Measurements from ENCODE around the gene EFHC1. TPM values are rescaled to one million over a fixed set of nuclear protein-coding genes. Genes with fewer than 3 reads are reported as not detected.
"Not testable (repeated sequence)": the region's sequence is repeated elsewhere in the genome, so short reads cannot be mapped to it uniquely, and the experiment has no call there.

EFHC1 gene, protein sequence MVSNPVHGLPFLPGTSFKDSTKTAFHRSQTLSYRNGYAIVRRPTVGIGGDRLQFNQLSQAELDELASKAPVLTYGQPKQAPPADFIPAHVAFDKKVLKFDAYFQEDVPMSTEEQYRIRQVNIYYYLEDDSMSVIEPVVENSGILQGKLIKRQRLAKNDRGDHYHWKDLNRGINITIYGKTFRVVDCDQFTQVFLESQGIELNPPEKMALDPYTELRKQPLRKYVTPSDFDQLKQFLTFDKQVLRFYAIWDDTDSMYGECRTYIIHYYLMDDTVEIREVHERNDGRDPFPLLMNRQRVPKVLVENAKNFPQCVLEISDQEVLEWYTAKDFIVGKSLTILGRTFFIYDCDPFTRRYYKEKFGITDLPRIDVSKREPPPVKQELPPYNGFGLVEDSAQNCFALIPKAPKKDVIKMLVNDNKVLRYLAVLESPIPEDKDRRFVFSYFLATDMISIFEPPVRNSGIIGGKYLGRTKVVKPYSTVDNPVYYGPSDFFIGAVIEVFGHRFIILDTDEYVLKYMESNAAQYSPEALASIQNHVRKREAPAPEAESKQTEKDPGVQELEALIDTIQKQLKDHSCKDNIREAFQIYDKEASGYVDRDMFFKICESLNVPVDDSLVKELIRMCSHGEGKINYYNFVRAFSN
- polyA plus RNA-seq (2012; ENCODE audit: insufficient read depth, insufficient read length), result 16.0 TPM

DNA sequence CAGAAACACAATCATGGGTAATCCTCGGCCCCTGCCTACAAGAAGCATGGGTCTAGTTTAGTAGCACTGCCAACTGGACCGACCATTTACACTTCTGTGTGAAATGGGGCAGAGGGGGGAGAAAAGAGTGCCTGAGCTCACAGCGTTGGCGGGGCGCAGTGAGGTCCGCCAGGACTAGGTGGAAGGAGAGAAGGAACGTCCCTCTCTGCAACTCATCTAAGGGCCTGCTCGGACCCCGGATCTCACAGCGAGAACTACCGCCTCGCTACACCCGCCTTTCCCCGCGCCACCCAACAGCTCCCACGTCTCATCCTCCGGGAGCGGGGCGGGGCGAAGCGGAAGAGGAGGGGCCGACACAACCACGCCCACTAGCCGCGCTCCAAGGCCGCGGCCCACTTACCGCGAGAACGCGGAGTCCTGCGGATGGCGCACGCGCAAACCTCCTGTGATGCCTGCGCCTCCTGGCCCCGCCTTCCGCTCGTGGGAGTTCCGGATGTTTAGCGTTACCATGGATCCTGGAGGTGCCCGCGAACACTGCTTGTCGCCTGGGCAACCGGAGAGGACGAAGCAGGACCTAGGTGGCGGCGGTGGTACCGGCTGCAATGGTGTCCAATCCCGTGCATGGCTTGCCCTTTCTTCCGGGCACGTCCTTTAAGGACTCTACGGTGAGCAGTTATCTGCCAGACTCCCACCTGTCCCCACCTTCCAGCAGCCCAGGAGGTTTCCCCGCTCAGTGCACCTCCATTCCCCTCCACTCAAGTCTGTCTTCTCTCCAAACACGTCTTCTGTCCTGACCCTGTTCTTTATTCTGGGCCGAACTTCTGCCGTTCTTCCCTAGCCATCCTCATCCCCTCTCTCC is at the start of gene EFHC1:
Gene EFHC1 (plus strand): TSS at position 534 of the 859 bp plus-strand sequence. CDS start 69 bp downstream, at position 603.
- DNase-seq (ENCODE audit: low read depth, low spot score), result peak; percentile 94
- peak within 1 kb of the TSS; percentile 92 for H3K4me3 ChIP-seq (ENCODE audit: low read length)

DNA sequence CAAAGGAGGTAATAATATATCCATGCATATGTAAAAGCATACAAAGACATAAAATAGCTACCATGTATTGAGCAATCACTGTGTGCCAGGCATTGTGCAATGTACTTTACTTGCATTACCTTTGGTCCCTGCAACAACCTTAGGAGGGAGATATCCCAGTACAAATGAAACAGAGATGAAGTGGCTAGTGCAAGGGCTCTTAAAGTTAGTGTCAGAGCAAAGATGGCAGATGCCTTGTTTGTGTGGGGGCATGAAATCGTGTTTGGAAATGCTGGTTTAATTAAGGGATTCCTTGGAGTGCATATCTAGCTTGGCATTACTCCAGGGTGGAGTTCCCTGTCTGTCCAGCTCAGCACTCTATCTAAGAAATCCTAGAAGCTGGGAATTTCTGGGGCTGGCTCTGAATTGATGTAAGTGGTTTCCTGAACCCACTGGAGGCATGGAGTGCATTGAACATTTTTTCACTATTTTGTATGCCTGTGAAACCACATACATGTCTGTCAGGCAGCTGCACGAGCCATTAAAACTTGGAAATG is 48.4 kb upstream of the EFHC1 start:
- H3K4me3 ChIP-seq (ENCODE audit: low read length), result no peak overlapping the region
- no peak for DNase-seq (ENCODE audit: low read depth, low spot score)

DNA sequence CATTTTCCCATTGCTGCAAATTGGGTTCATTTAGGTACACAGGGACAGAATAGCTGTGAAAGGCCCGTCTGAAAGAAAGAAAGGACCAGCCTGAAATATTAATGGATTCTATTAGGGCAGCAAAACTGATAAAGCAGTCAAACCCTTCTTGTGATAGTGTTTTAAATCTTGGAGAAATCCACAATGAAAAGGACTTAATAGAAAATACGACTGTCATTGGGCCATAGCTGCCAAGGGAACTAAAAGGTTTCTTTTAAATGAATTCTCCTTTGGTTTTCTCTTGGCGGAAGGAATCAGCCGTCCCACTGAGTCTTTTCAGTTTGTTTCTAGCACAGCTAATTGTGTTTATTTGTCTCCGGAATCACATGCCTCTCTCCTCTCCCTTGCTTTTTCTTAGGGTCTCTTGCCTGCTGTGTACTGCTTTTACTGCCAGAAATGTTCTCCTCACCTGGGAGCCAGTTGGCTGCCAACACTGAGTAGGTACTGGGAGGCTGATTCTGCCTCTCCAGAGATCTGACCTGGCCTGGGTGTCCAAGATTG is 46.9 kb upstream of the EFHC1 start:
- no peak for DNase-seq (ENCODE audit: low read depth, low spot score)

DNA sequence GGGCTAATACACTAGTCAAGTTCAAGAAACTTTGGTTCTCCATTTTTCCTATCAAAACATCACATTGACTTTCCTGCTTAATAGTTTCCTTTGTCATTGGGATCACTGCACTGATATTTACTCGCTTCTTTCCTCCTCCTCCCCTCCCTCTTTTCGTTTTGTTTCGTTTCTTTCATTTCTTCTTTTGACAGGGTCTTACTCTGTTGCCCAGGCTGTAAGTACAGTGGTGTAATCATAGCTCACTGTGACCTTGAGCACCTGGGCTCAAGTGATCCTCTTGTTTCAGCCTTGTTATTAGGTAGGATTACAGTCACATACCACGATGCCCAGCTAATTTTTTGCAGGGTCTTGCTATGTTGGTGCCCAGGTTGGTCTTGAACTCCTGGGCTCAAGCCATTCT is 45.9 kb upstream of the EFHC1 start:
- no peak for DNase-seq (ENCODE audit: low read depth, low spot score)
- no peak overlapping the region for H3K4me3 ChIP-seq (ENCODE audit: low read length)

More for the DNA sequence above, 46.9 kb upstream of the EFHC1 start:
- H3K4me3 ChIP-seq (ENCODE audit: low read length), result no peak overlapping the region

DNA sequence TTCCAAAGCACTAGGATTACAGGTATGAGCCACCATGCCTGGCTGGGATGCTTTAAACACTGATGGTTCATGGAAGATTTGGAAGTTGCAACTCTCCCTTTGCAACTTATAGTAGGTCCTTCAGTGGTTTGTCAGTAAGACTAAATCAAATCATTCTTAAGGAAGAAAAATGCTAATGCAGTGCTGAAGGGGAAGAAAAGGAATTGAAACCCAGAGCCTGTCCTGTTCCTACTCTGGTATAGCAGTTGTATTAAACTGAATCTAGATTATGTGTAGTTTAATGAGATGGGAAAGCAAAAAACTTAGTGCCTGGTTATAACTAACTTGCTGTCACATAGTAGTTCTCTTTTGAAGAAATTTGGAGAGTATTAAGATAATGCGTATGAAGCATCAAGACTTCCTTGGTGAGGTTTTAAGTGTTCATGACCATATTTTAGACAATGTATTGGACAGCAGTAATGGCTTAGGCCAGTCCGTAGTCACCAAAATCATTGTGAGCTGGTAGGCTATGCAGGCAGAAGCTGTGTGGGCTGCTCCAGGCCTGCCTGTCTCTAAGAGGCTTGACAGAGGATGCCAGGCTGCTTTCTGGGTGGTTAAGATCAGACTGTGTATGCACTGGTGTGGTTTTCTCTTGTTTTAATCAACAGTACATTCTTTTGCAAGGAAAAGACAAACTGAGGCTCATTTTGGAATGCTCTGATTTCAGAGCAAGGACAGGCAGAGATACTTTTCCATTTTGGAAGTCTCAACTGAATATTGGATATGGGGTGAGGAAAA is 44.2 kb upstream of the EFHC1 start:
- H3K4me3 ChIP-seq (ENCODE audit: low read length), result no peak overlapping the region
- DNase-seq (ENCODE audit: low read depth, low spot score), result no peak

DNA sequence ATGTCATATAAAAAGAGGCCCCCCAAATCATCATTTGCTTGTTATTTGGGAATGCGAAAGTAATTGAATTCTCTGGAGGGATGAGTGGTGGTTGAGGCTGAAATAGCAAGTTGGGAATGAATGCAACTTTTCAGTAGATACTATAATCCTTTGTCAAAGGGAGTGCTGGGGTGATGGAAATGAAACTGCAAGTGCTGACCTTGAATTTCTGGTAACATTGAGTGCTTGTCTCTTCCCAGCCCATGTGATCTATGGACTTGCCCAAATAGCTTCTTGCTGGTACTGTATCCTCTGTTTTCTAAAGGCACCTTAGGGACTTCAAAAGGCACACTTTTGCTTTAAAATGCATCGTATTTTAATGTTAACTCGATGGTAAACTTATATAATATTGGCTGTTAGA is 43.4 kb upstream of the EFHC1 start:
- DNase-seq (ENCODE audit: low read depth, low spot score), result no peak
- no peak overlapping the region for H3K4me3 ChIP-seq (ENCODE audit: low read length)

DNA sequence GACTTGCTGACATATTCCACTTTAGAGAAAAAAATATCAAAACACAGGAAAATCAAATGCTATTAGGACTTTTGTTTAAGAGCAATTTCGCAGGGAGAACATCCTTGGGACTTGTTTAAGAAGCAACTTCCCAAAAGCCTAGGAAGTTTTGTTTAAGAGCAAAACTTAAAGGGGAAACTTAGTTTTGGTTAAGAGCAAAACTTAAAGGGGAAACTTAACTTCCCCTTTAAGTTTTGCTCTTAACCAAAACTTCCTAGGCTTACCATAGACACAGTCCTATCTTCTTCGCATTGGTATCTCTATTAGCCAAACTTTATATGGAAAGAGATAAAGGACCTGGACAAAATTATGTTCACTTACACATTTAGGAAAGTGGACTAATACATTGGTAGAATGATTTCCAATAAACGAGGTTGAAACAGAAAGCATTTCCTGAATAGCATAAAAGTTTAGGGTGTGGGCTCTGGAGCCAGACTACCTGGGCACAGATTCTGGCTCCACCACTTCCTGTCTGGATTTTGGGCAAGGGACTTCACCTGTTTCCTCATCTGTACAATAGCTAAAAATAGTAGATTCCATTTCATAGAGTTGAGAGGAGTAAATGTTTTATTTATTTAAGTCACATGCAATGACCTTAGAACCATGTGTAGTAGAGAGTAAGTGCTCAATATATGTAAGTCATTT is 42.5 kb upstream of the EFHC1 start:
- no peak overlapping the region for H3K4me3 ChIP-seq (ENCODE audit: low read length)
- no peak for DNase-seq (ENCODE audit: low read depth, low spot score)

DNA sequence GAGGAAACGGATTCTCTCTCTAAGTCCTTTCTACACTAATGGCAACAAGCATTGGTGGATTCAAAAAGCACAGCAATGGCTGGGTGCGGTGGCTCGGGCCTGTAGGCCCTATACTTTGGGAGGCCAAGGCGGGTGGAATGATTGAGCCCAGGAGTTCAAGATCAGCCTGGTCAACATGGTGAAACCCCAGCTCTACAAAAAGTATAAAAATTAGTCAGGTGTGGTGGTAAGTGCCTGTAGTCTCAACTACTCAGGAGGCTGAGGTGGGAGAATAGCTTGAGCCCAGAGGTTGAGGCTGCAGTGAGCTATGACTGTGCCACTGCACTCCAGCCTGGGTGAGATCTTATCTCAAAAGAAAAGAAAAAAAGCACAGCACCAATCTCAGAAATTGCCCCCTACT is 38.9 kb upstream of the EFHC1 start:
- no peak overlapping the region for H3K4me3 ChIP-seq (ENCODE audit: low read length)
- no peak for DNase-seq (ENCODE audit: low read depth, low spot score)

DNA sequence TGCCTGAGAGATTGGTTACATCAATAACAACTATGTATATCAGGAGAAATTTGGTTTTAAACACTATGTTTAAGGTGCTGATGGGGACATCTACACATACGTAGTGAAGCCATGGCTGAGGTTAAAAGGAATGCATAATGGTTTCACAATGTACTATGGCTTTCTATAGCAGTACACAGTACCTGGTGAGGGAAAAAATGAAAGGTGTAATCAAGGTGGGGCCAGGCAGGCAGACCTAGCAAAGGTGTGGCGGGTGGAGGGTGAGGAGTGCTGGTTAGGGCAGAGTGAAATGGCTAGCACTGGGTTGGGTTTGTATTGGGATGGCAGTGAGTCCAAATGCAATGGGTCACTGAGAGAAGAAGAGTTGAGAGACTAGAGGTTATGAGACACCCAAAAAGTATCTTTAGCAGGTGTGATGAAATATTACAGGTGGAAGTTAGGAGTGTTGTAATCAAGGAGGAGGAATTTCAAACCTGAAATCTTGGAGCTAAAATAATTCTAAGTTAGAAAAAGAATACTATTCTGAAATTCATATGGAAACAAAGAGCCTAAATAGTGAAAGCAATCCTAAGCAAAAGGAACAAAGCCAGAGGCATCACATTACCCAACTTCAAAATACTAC is 35.9 kb upstream of the EFHC1 start:
- H3K4me3 ChIP-seq (ENCODE audit: low read length), result no peak overlapping the region
- no peak for DNase-seq (ENCODE audit: low read depth, low spot score)

DNA sequence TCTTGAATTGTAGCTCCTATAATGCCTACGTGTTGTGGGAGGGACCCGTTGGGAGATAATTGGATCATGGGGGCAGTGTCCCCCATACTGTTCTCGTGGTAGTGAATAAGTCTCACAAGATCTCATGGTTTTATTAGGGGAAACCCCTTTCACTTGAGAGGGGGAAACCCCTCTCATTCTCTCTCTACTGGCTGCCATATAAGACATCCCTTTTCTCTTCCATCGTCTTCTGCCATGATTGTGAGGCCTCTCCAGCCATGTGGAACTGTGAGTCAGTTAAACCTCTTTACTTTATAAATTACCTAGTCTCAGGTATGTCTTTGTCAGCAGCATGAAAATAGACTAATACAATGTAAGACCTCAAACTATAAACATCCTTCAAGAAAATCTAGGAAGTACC is 35.1 kb upstream of the EFHC1 start:
- no peak overlapping the region for H3K4me3 ChIP-seq (ENCODE audit: low read length)
- no peak for DNase-seq (ENCODE audit: low read depth, low spot score)

DNA sequence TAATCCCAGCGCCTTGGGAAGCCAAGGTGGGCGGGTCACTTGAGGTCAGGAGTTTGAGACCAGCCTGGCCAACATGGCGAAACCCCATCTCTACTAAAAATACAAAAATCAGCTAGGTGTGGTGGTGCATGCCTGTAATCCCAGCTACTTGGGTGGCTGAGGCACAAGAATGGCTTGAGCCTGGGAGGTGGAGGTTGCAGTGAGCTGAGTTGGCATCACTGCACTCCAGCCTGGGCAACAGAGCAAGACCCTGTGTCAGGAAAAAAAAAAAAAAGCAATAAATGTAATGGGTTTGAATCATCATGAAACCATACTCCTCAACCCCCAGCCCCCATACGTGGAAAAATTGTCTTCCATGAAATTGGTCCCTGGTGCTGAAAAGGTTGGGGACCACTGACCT is 32.0 kb upstream of the EFHC1 start:
- not testable (repeated sequence) for DNase-seq (ENCODE audit: low read depth, low spot score); H3K4me3 ChIP-seq (ENCODE audit: low read length)

DNA sequence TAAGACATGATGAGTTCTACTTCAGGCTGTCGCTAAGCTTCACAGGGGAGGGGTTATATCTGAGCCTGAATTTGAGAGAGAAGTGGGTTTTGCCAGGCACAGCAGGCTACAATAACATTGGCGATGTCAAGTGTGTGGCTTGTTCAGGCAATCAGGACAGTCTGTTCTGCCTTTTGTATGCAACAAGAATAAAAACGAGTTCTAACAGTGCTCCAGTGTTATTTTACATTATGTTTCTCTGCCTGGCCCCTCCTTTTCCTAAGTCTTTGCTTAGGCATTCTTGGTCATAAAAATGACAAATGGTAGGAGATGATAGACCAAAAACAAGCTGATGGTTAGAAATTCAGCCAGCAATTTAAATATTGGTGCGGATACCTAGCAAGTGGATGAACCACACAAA is 31.4 kb upstream of the EFHC1 start:
- no peak overlapping the region for H3K4me3 ChIP-seq (ENCODE audit: low read length)
- DNase-seq (ENCODE audit: low read depth, low spot score), result no peak

DNA sequence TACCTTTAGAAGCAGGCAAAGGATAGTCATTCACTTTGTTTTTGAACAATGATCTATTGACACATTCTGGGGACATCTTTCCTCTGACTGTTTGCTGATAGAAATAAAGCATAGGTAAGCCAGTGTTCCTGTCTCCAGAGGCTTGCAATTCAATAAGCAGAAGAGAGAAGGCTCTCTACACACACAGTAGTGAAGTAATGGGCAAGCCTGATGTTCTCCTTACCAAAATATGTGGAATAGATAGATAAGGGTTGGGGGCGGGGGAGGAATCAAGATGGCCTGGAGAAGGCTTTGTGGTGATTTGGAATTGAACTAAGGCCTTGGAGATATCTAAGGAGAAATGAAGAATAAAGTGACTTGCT is 30.9 kb upstream of the EFHC1 start:
- no peak for DNase-seq (ENCODE audit: low read depth, low spot score)
- H3K4me3 ChIP-seq (ENCODE audit: low read length), result peak overlapping the region; percentile 47

DNA sequence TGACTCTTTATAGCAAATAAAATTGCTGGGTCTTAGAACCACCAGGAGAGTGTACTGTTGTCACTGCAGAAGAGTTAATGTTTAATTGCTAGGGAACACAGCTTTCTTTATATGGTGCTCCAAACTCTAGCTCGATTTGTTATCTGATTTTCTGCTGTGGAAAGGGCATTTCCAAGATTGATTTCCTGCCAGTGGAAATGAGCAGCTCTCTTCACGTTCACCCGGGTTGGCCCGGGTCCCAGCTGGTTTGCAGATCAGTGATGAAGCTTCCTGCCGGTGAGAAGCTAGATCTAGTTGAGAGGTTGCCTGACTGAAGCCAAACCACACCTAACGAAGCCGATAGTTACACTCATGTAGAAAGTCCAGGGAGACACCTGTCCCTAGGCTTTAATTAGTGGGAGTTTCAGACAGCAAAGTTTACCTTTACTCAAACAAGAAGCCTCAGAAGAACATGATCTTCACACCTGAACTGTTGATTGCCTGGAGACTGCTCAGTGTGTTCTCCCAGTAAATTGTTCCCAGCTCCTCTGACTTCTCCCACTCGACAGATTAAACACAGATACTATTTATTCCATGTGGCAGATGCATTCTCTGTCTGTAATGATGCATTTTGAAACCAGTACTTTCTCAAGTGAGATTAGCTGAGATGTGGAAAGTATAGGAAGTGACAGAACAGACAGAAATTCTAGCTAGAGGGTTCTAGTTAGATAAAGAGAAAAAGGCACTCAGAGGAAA is 30.3 kb upstream of the EFHC1 start:
- DNase-seq (ENCODE audit: low read depth, low spot score), result peak; percentile 84

DNA sequence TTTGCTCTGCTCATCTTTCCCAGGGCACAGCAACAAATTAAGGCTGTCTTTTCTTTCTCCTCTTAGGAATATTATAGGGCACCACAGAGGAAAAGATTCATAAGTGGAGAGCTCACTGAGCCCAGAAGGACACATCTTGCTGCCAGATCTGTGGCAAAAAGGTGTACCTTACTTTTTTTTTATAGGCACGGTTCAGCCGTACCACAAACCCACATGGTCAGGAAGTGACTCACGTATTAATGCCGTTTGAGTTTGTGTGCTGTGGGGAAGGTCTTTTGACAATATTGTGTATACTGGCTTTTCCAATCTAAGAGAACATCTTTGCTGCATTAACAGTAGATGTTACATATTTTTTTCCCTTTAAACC is 29.8 kb upstream of the EFHC1 start:
- H3K4me3 ChIP-seq (ENCODE audit: low read length), result peak overlapping the region; percentile 47
- DNase-seq (ENCODE audit: low read depth, low spot score), result peak; percentile 92

More for the DNA sequence above, 30.3 kb upstream of the EFHC1 start:
- peak overlapping the region; percentile 47 for H3K4me3 ChIP-seq (ENCODE audit: low read length)

DNA sequence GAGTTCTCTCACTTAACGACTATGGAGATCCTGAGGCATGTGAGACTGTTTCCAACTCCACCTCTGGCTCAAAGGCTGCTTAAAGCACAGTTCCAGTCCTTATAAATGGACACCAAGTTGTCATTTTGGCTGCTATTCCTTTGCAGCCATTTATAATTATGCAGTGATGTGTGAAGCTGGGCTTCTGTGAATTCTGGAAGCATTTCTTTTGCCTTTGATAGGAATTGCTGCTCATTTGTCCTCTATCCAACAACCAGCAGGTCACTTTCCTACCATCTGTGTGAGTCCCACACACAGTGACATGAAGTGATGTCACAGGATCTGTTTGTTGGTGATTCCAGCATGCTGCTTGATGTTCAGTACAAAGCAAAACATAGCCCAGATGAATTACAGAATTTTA is 28.5 kb upstream of the EFHC1 start:
- no peak for DNase-seq (ENCODE audit: low read depth, low spot score)
- no peak overlapping the region for H3K4me3 ChIP-seq (ENCODE audit: low read length)

DNA sequence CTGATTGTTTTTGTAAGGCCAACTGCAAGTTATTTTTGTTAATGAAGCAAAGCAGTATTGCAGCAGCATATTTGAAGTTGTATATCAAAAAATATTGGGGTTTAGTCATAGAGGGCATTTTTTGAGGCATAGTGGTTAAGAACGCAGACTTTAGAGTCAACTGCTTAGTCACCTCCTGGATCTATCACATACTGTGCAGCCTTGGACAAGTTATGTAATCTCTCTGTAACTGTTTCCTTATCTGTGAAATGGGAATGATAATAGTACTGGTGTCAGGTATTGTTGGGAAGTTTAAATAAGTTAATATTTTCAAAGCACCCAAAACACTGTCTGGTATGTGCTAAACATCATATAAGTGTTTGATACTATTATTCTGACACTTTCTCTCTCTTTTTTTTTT is 27.2 kb upstream of the EFHC1 start:
- no peak for DNase-seq (ENCODE audit: low read depth, low spot score)
- H3K4me3 ChIP-seq (ENCODE audit: low read length), result no peak overlapping the region

Data from Jurkat, Clone E6-1 (cell line).